SKM-1 (cell line): ENCODE data around the gene CASP14.
A peak's percentile ranks its signal among the peaks of the same experiment; 100 is the strongest.
"Not testable (repeated sequence)": the region's sequence is repeated elsewhere in the genome, so short reads cannot be mapped to it uniquely, and the experiment has no call there.

Experiments used
- DNase-seq: peaks from one replicate; lab custom pipeline; 2025; ENCODE audit not compliant: unreplicated experiment; lab: John Stamatoyannopoulos, UW

Gene CASP14

DNA sequence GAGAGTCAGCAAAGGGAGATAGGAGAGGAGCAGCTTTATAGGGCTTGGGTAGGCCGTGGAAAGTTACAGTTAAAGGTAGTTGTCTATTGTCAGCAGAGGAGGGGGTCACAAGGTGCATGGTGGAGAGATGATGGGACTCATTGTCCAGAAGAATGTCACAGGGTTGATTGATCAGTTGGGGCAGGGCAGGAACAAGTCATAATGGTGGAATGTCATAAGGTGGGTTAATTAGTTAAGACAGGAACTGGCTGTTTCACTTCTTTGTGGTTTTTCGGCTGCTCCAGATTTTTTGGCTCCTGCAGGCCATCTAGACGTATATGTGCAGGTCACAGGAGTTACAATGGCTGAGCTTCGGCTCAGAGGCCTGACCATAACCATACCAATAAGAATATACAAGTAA, 21.1 kb downstream of the CASP14 start:
- DNase-seq = not testable (repeated sequence)

DNA sequence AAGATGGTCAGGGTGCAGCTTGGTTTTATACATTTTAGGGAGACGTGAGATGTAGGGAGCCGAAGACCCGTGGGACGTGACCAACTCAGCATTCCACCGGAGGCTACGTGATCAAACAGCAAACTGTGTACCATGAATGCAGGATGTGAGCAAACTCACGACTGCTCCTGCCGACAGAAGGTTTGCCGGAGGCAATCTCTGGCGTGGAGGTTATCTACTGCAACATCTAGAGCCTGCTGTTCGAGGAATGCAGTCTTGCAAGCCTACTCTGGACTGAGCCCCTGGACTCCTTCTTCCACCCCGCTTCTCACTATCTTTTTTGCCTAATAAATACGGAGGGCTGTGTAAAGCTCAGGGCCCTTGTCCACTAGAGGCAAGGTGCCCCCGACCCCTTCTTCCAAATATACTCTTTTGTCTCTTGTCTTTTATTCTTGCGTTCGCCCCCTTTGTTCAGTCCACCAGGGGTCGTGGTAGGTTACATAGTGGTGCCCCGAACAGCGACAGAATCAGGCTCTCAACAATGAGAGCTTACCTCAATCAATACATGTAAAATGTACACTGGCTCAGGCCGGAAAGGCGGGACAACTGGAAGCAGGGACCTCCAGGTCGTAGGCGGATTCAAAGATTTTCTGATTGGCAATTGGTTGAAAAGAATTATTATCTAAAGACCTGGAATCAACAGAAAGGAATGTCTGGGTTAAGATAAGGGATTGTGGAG, 23.8 kb downstream of the CASP14 start:
- DNase-seq = no peak

DNA sequence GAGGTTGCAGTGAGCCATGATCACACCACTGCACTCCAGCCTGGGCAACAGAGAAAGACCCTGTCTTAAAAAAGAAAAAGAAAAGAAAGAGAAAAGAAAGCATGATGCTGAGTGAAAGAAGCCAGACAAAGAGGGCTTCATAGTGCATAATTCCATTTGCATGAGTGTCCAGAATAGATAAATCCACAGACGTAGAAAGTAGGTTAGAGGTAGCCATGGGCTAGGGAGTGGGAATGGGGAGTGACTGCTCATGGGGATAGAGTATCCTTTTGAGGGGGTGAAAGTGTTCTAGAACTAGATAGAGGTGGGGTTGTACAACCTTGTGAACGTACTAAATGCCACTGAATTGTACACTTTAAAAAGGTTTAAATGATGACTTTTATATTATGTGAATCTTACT, 25.1 kb downstream of the CASP14 start:
- DNase-seq = no peak

DNA sequence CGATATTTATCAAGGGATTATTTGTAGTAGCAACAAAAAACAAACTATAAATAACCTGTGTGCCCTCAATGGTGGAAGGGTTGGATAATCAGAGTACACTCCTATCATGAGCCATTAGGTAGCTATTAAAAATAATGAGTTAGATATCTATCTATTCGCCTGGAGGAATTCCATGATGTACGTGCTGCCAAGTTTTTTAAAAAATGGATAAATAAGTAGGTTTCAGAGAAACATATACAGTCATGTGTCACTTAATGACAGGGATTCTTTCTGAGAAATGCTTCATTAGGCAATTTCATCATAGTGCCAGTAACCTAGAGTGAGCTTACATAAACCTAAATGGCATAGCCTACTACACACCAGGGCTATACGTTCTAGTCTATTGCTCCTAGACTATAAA, 26.5 kb downstream of the CASP14 start:
- no peak for DNase-seq

DNA sequence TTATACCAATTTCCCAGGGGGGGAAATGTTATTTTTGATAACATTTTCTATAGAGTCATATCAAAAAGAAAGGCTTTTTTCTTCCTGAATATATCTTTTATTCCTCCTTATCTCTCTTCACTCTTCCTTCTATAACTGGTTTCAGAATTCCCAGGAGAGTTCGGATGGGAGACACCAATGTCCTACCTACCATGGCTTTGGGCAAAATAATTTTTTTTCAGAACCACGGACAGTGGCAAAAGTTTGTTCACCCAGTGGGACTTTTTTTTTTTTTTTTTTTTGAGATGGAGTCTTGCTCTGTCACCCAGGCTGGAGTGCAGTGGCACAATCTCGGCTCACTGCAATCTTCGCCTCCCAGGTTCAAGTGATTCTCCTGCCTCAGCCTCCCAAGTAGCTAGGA, 30.7 kb downstream of the CASP14 start:
- not testable (repeated sequence) for DNase-seq

DNA sequence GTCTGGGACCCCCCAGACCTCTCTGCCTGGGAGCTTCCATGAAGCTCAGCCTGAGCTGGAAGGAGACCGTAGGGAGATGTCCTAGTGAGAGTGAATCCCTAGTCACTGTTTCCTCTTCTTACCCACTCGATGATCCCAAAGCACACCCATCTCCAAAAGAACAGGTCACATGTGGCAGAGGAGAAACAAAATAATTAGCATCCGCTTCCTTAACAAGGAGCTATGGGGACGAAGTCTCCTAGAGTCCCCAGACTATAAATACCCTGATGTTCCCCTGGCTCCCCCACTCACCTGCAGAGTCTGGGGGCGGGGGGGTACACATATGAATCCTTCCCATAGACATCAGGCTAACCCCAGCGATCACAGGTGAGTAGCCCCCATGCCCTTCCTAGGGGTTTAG, 32.6 kb downstream of the CASP14 start, which contains the start of gene OR1I1:
TSS of gene OR1I1 (plus strand) at position 301 of the 400 bp plus-strand sequence. CDS start 4,855 bp downstream, outside the sequence.
- no peak for DNase-seq

DNA sequence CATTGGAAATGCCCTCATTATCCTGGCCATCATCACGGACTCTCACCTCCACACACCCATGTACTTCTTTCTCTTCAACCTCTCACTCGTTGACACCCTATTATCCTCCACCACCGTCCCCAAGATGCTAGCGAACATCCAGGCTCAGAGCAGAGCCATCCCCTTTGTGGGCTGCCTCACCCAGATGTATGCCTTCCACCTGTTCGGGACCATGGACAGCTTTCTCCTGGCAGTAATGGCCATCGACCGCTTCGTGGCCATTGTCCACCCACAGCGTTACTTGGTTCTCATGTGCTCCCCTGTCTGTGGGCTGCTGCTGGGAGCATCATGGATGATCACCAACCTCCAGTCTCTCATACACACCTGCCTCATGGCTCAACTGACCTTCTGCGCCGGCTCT, 37.9 kb downstream of the CASP14 start:
- DNase-seq = no peak

DNA sequence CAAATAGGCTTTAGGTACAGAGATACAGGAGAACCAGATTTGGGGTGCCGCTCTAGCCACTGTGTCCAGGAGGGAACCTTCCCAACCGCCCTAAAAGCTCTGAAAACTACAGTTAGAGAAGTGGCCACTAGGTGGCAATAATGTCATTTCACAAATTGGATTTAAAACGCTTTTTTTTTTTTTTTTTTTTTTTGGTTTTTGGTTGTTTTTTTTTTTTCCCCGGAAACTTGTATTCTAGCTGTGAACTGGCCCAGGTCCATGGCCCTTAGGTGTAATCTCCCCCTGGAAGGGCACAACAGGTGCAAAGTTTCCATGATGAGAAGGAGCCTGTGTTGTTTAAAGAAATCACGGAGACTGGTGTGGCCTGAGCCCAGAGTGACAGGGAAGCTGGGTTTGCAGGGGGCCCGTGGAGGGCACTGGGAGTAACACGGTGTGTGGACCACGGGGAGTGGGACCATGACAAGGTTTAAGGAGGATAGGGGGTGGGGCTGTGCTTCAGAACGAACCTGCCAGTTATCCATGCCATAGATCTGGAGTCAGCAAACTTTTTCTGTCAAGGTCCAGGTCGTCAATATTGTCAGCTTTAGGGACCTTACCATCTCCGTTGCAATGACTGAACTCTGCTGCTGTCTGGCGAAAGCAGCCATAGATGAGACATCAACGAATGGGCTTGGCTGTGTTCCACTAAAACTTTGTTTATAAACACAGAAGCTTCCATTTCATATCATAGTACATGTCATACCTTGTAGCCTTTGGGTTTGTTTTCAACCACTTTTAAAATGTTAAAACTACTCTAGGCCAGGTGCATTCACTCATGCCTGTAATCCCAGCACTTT, 42.9 kb downstream of the CASP14 start:
- peak; percentile 49 for DNase-seq

DNA sequence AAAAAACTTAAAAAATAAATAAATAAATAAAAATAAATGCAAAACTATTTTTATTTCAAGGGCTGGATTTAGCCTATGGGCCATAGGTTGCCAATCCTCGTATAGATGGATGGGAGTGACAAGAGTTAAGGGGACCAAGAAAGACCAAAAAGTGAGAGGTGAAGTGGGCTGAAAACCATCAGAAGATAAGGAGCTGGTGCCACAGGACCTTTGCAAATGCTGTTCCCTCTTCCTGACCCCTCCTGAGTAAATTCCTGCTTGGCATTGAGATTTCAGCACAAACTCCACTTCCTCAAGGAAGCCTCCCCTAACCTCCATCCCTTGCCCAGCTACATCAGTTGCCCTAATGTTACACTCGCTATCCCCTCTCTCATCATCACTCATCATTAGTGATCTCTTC, 43.7 kb downstream of the CASP14 start:
- DNase-seq = no peak

DNA sequence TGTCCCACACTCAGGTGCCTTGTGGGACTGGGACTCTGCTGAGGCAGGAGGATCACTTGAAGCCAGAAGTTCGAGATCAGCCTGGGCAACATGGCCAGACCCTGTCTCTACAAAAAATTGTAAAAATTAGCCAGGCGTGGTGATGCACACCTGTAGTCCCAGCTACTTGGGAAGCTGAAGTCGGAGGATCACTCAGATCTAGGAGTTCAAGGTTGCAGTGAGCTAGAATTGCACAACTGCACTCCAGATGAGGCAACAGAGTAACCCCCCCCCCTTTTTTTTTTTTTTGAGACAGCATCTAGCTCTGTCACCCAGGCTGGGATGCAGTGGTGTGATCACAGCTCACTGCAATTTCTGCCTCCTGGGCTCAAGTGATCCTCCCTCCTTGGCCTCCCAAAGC, 46.9 kb downstream of the CASP14 start:
- no peak for DNase-seq

DNA sequence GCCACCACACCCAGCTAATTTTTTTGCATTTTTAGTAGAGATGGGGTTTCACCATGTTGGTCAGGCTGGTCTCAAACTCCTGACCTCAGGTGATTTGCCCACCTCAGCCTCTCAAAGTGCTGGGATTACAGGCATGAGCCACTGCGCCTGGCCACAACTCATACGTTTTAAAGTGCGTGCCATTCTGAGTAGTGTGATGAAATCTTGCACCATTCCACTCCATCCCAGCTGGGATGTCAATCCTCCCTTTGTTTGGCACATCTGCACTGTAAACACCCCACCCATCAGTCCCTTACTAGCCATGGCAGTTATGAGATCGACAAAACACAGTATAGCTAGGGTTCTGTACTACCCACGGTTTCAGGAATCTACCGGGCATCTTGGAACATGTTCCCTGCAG, 48.7 kb downstream of the CASP14 start:
- DNase-seq = not testable (repeated sequence)

DNA sequence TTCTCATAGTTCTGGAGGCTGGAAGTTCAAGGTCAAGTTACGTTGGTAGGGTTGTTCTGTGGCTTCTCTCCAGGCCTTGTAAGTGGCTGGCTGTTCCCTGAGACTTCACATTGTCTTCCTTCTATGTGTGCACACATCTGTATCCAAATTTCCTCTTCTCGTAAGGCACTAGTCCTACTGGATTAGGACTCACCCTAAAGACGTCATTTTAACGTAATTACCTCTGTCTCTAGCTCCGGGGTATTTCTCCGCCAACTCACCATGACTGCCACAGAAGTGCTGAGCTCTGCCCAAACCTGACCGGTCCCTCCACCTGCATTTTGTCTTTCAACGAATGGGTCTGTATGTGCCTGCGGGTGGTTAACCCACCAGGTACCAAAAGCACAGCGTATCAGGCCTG, 49.2 kb downstream of the CASP14 start:
- DNase-seq = no peak

DNA sequence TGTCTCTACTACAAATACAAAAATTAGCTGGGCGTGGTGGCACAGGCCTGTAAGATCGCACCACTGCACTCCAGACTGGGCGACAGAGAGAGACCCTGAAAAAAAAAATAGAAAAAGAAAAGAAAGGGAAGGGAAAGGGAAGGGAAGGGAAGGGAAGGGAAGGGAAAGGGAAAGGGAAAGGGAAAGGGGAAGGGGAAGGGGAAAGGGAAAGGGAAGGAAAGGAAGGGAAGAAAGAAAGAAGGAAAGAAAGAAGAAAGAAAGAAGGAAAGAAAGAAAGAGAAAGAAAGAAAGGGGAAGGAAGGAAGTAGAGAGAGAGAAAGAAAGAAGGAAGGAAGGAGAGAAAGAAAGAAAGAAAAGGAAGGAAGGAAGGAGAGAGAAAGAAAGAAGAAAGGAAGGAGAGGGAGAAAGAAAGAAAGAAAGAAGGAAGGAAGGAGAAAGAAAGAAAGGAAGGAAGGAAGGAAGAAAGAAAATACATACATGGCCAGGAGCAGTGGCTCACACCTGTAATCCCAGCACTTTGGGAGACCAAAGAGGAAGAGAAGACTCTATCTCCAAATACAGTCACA, 49.8 kb downstream of the CASP14 start:
- DNase-seq = no peak

DNA sequence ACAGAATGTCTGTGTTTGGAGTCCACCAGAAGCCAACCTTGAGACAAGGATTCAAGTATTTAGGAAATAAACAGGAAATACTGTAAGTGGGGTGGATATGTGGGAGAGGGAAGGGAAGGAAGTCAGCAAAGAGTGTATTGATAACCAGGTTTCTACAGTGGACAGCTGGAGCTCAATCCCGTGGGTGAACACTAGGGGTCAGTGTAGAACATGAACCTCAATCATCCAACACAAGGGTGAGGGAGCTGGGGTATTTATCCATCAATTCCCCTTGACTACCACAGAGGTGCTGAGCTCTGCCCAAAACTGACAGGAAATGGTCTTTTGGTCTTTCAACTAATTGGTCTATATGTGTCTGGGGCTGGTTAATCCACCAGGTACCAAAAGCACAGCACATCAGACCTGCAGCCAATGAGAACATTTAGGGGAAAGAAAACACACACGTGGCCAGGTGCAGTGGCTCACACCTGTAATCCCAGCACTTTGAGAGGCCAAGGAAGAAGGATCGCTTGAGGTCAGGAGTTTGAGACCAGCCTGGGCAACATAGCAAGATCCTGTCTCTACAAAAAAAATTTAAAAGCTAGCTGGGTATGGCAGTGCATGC, 52.3 kb downstream of the CASP14 start:
- DNase-seq = peak; percentile 37

DNA sequence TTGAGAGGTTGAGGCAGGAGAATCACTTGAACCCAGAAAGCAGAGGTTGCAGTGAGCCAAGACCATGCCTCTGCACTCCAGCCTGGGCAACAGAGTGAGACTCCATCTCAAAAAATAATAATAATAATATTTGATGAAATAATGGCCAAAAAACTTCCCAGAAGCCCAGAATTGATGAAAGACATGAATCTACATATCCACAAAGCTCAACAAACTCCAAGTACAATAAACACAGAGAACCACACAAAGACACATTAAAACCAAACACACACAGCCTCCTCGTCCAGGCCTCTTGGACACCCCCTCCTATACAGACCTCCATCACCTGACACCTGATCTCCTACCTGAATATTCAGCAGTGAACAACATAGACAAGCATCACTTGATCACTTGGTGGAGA, 54.7 kb downstream of the CASP14 start:
- DNase-seq = no peak

DNA sequence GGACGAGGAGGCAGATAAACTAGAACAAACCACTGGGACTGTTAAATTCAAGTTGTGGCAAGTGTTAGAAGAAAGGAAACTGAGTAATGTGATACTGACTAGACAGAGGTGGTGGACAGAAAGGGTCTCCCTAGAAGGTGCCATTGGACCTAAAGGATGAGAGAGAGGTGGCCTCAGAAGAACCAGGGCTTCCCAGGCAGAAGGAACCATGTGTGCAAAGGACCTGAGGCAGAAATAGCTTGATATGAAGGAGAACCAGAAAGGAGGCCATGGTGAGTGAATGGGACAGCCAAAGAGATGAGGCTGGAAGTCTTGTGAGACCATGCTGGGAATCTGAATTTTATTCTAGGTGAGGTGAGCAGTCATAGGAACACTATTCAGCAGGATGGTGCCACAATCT, 55.1 kb downstream of the CASP14 start:
- DNase-seq = no peak

DNA sequence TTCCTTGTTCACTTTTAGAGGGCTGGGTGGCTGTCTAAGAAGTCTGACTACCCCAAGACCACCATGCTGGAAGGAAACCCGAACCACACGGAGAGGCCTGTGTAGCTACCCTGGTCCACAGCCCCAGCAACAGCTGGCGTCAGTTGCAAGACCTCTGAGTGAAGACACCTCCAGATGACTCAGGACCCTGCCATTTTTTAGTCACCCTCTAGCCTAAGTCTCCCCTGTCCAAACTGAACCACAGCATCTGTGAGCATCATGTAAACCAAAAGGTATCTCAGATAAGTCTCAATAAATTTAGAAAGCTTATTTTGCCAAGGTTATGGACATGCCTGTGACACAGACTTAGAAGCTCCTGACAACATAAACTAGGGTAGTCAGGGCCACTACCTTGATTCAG, 55.8 kb downstream of the CASP14 start:
- no peak for DNase-seq

DNA sequence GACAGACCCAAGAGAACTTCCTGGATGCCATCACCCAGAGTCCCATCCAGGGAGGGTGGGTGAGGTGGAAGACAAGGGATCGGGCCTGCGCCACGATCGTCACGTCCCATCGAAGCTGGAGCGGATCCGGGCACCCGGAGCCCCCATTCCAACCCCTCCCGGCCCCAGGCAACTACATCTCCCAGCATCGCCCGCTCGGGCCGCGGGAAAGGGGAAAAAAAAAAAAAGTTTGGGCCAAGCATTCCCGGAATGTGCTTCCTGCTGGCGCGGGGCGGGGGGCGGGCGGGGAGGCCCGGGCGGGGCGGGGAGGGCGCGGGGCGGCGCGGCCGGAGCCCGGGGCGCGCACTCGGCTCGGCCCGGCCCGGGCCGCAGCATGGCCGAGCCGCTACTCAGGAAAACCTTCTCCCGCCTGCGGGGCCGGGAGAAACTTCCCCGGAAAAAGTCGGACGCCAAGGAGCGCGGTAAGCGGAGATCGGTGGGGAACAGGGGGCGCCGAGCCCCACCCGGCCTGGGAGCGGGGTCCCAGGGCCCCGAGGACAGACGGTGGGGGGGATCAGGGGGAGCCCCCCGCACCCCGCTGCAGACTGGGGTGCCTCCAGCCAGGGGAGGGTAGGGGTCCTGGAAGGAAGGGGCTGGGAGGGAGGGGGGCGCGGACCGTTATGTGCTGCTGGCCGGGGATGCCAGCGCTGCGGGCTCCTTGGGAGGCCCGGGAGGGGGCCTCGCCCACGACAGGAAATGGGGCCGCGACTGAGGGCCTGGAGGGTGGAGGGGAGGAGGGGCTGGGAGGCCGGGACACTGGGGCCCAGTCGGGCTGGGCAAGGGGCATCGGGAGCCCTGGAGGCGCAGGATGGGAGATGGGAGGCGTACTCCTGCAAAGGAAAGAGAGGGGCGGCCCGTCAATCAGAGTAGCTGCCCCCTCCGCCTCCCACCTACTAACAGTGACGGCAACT, 58.1 kb downstream of the CASP14 start, which contains the start of gene SYDE1:
TSS of gene SYDE1 (plus strand) at position 341 of the 950 bp plus-strand sequence. CDS start at position 374, 33 bp downstream.
- no peak for DNase-seq
